Activated CD4-positive, alpha-beta memory T cell treated with anti-CD3 and anti-CD28 coated beads for 36 hours (primary cell): ENCODE results near the gene COPS4. TPM values are rescaled to one million over a fixed set of nuclear protein-coding genes. Genes with fewer than 3 reads are reported as not detected.
"Not testable (repeated sequence)": the region's sequence is repeated elsewhere in the genome, so short reads cannot be mapped to it uniquely, and the experiment has no call there.

ENCODE experiments used
- CTCF ChIA-PET: fragments of 350-600 bp; sonication (Branson Sonifier 250); formaldehyde crosslinking; loops from one replicate; lab custom pipeline; 2021; ENCODE audit warnings: antibody characterized with exemption, inconsistent platforms; lab: Charles Lee
- POLR2A ChIA-PET: fragments of 350-600 bp; sonication (Branson Sonifier 250); formaldehyde crosslinking; loops from one replicate; lab custom pipeline; 2021; ENCODE audit warnings: antibody characterized with exemption; lab: Charles Lee
- DNase-seq: peaks from one replicate; pipeline ENCODE4 v3.0.0-alpha.2; 2020
- H3K27ac Mint-ChIP-seq: one replicate; pipeline ENCODE4 v1.8.0; 2021; ENCODE audit warnings: mixed read lengths
- H3K27me3 Mint-ChIP-seq: one replicate; pipeline ENCODE4 v1.8.0; 2021; ENCODE audit warnings: mixed read lengths
- H3K36me3 Mint-ChIP-seq: one replicate; pipeline ENCODE4 v1.8.0; 2021; ENCODE audit warnings: mixed read lengths
- H3K4me1 Mint-ChIP-seq: one replicate; pipeline ENCODE4 v1.8.0; 2021; ENCODE audit warnings: low read depth, mixed read lengths
- H3K4me3 Mint-ChIP-seq: one replicate; pipeline ENCODE4 v1.8.0; 2021; ENCODE audit warnings: mild to moderate bottlenecking, mixed read lengths
- H3K9me3 Mint-ChIP-seq: one replicate; pipeline ENCODE4 v1.8.0; 2021; ENCODE audit warnings: mixed read lengths
- intact Hi-C: fragments of 100-400 bp; cut with micrococcal nuclease; formaldehyde crosslinking; loops from one replicate; pipeline ENCODE4 v1.15.1; 2023
- total RNA-seq, 2 experiments: library from RNA; stranded (reverse); gene quantifications; one replicate each; pipeline ENCODE4 v1.2.3, GENCODE V29; 2021

Gene COPS4
- total RNA-seq, 2 experiments from 2014 or later, result 38.5 to 40.6 TPM

DNA sequence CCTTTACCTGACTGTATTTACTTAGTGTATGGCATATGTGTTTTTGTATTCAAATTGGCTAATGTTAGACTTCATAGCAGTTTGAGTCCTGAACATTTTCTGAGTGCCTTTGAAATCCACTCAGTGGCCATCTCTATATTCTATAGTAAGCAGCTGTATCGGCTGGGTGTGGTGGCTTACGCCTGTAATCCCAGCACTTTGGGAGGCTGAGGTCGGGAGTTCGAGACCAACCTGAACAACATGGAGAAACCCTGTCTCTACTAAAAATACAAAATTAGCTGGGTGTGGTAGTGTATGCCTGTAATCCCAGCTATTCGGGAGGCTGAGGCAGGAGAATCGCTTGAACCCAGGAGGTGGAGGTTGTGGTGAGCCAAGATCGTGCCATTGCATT is 76.8 kb downstream of the COPS4 start:
- CTCF ChIA-PET, result interaction anchor here (1.6 to 2.8 kb wide), 5 partner anchors 15 to 170 kb away, joined by 3 to 21 read pairs (median 8); no protein-coding TSS in a partner anchor
- peak; percentile 34 for DNase-seq
- H3K36me3 Mint-ChIP-seq, POLR2A ChIA-PET, H3K27me3 Mint-ChIP-seq, H3K9me3 Mint-ChIP-seq: not testable (repeated sequence)
- peak overlapping the region; percentile 91 for H3K27ac Mint-ChIP-seq
- H3K4me3 Mint-ChIP-seq, result peak overlapping the region; percentile 64
- H3K4me1 Mint-ChIP-seq, result peaks cover 48% of the 10 kb centered on the region
- intact Hi-C loops, result loop anchor here (2.0 to 5.0 kb wide), 5 partner anchors 99 to 679 kb away; partner anchors contain the start of genes COQ2, ENOPH1, HELQ and HNRNPDL

DNA sequence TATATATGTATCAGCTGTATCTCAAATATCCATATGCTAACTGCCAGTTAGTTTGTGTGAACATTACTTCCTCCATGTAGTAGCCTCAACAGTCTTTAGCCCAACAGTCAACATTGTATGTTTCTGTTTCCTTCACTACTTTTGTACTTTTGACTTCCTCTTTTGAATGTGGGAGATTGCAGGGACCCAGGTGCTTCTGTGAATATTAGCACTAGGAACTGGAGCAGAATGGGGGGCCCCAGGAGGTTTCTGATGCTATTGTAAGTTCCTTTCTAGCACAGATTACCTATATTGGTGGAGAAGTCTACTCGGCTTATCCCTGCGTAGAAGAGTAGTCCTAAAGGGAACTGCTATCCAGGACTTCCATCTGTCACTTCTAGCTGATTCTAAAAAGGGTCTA is 77.2 kb downstream of the COPS4 start:
- POLR2A ChIA-PET, result interaction anchor here (1.3 kb wide), 1 partner anchor 101 kb away, joined by 5 read pairs; no protein-coding TSS in a partner anchor
- H3K4me1 Mint-ChIP-seq, result peaks cover 48% of the 10 kb centered on the region

DNA sequence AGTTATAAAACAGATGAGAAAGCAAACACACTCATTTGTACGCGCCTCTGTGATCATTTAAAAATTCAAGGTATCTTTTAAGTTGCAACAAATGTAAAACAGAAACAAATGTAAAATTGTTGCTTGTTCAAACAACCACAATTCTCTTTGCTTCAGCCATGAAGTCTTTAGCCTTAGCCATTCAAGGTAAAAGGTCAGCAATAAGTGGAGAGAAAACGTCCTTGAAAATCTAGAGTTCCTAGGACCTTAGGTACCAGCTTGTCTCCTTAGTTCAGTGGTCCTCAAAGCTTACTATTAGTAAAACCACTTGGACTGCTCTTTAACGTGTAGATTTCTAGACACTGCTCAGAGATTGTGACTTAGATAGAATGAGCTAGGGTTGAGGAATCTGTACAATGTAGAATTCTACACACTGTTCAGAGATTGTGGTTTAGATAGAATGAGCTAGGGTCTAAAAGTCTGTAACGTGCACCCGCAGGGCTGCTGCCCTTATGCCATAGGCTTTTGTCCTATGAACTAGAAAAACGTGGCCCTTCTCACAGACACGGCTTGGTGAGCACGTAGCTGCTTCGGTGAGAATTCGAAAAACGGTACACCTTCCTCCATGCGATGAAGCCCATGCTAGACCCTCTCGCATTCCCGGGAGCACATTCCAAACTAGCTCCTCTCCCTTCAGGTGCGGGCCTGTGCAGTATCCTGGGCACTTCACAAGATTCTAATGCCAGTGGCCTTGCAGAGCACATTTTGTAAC is 77.9 kb downstream of the COPS4 start:
- intact Hi-C loops, result loop anchor here (1.0 to 5.0 kb wide), 3 partner anchors 122 to 681 kb away; partner anchors contain the start of genes ENOPH1, HELQ and HNRNPDL
- H3K4me3 Mint-ChIP-seq, result peak overlapping the region; percentile 77
- CTCF ChIA-PET, result interaction anchor here (0.6 to 2.5 kb wide), 10 partner anchors 12 to 167 kb away, joined by 3 to 8 read pairs (median 4); no protein-coding TSS in a partner anchor
- no peaks in the 10 kb centered on the region for H3K27me3 Mint-ChIP-seq
- DNase-seq, result peak; percentile 52
- H3K27ac Mint-ChIP-seq, result peak overlapping the region; percentile 91
- POLR2A ChIA-PET, result interaction anchor here (0.5 to 1.5 kb wide), 5 partner anchors 13 to 691 kb away, joined by 3 to 5 read pairs (median 5); partner anchors contain the start of genes COPS4 and COQ2
- peaks cover 3% of the 10 kb centered on the region for H3K36me3 Mint-ChIP-seq
- no peaks in the 10 kb centered on the region for H3K9me3 Mint-ChIP-seq
- peaks cover 45% of the 10 kb centered on the region for H3K4me1 Mint-ChIP-seq

More for the DNA sequence above, 77.2 kb downstream of the COPS4 start:
- peaks cover 3% of the 10 kb centered on the region for H3K36me3 Mint-ChIP-seq
- intact Hi-C loops, result loop anchor here (2.0 to 5.0 kb wide), 2 partner anchors 343 to 680 kb away; partner anchors contain the start of genes ENOPH1, HELQ and HNRNPDL
- H3K27ac Mint-ChIP-seq, result peak overlapping the region; percentile 91
- no peaks in the 10 kb centered on the region for H3K9me3 Mint-ChIP-seq
- CTCF ChIA-PET, result interaction anchor here (0.9 to 2.5 kb wide), 7 partner anchors 13 to 168 kb away, joined by 3 to 8 read pairs (median 5); no protein-coding TSS in a partner anchor
- no peaks in the 10 kb centered on the region for H3K27me3 Mint-ChIP-seq
- DNase-seq, result no peak
- H3K4me3 Mint-ChIP-seq, result peak overlapping the region; percentile 77

DNA sequence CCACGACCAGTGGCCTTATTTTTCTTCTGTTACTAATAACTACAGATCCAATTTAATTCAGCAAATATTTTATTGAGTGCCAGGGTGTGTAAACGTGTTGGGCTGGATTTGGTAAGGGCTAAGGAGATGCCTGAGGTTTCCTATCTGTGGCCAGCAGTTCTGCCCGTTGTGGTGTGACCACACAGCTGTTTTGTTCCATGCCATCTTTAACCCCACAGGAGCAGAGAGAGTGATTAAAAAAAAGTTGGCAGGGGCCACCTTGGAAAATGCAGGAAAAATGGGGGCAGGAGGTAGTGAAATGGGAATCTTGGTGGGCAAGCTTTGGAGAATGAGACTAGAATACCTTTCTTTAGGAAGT is 78.4 kb downstream of the COPS4 start:
- ChIA-PET POLR2A (interaction anchor here (0.9 to 1.5 kb wide), 4 partner anchors 12 to 171 kb away, joined by 3 to 5 read pairs (median 5); partner anchors contain the start of genes COPS4 and COQ2), CTCF (interaction anchor here (0.6 to 2.5 kb wide), 9 partner anchors 17 to 167 kb away, joined by 3 to 8 read pairs (median 4); no protein-coding TSS in a partner anchor)
- Mint-ChIP-seq H3K27me3 (no peaks in the 10 kb centered on the region), H3K27ac (peak overlapping the region; percentile 91), H3K36me3 (peaks cover 3% of the 10 kb centered on the region), H3K4me3 (peak overlapping the region; percentile 77), H3K9me3 (no peaks in the 10 kb centered on the region), H3K4me1 (peaks cover 41% of the 10 kb centered on the region)
- DNase-seq, result peak; percentile 42
- intact Hi-C loops, result loop anchor here (1.0 to 5.0 kb wide), 3 partner anchors 122 to 681 kb away; partner anchors contain the start of genes ENOPH1, HELQ and HNRNPDL

DNA sequence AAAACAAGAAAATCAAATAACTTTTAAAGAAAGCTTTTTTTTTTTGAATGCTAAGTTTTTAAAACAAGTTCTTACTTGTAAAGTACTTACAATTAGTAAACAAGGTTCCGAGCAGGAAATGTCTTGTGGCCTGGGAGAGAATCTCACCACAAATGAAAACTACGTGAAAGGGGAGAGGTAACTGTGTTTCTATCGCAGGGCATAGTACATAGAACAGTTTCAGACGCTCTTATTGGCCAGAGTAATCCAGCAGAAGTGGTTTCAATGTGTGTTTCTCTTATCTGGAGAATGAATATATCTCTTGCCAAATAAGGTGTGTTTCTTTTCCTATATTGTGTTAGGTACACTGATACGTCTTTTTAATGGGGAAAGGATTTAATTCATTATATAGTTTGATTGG is 79.6 kb downstream of the COPS4 start, which contains the start of gene PLAC8:
PLAC8 (minus strand) TSS at position 154 of the 400 bp plus-strand sequence. CDS start 6,808 bp downstream, outside the sequence.
- peak; percentile 55 for DNase-seq
- H3K36me3 Mint-ChIP-seq, result no peaks in the 10 kb centered on the region
- intact Hi-C loops, result loop anchor here (1.0 to 5.0 kb wide), 4 partner anchors 12 to 682 kb away; partner anchors contain the start of genes ENOPH1 and HNRNPDL
- H3K4me1 Mint-ChIP-seq, result peaks cover 39% of the 10 kb centered on the region
- H3K4me3 Mint-ChIP-seq, result peak within 1 kb of the TSS; percentile 77
- peak within 1 kb of the TSS; percentile 91 for H3K27ac Mint-ChIP-seq
- no peaks in the 10 kb centered on the region for H3K9me3 Mint-ChIP-seq
- ChIA-PET POLR2A (interaction anchor here (0.6 to 1.1 kb wide), 3 partner anchors 11 to 642 kb away, joined by 3 read pairs; no protein-coding TSS in a partner anchor), CTCF (interaction anchor here (0.7 to 1.5 kb wide), 5 partner anchors 40 to 170 kb away, joined by 3 to 4 read pairs (median 3); partner anchors contain the start of gene COQ2)
- H3K27me3 Mint-ChIP-seq, result no peaks in the 10 kb centered on the region

DNA sequence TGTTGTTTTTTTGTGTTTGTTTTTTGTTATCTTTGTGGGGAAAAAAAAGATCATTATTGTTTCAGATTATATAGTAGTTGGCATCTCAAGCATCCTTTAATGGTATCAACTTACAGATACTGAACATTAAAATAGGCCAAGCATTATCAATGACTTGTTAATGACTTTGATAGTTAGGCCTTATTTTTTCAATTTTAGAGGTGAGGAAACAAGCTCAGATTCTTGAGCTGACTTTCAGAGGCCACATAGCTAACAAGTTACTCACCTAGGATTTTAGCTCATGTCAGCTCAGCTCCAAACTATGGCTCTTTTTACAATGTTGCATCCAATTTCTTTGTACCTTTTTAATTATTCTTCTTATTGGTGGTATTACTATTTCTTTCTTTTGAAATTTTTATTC is 80.0 kb downstream of the COPS4 start:
- intact Hi-C loops, result loop anchor here (1.0 to 5.0 kb wide), 4 partner anchors 11 to 683 kb away; partner anchors contain the start of genes ENOPH1 and HNRNPDL
- no peaks in the 10 kb centered on the region for H3K27me3 Mint-ChIP-seq
- H3K27ac Mint-ChIP-seq, result peak overlapping the region; percentile 78
- peaks cover 39% of the 10 kb centered on the region for H3K4me1 Mint-ChIP-seq
- peak overlapping the region; percentile 67 for H3K4me3 Mint-ChIP-seq
- H3K36me3 Mint-ChIP-seq, result no peaks in the 10 kb centered on the region
- CTCF ChIA-PET, result interaction anchor here (0.6 to 1.5 kb wide), 6 partner anchors 41 to 170 kb away, joined by 3 to 4 read pairs (median 3); partner anchors contain the start of gene COQ2
- DNase-seq, result no peak
- H3K9me3 Mint-ChIP-seq, result no peaks in the 10 kb centered on the region
- POLR2A ChIA-PET, result interaction anchor here (1.1 kb wide), 1 partner anchor 11 kb away, joined by 3 read pairs; no protein-coding TSS in a partner anchor

DNA sequence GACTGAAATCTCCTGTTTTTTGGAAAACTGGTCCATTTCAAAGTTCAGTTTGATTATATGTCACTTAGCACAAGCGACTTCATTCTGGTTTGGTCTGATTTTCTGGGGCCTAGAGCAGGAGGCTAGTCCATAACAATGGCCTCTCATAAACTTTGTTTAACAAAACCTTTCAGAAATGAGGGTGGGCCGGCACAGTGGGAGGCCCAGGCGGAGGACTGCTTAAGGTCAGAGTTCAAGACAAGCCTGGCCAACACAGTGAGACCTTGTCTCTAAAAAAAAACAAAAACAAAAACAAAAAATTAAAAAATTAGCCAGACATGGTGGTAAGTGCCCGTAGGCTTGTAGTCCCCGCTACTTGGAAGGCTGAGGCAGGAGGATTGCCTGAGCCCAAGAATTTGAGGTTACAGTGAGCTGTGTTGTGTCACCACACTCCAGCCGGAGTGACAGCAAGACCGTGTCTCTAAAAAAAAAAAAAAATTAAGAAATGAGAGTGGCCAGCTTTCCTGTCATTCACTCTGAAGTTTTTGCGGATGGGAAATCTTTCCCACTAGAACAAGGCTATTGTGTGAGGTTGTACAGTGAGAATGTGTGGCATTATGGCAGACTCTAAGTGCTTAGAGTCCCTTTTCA is 80.8 kb downstream of the COPS4 start:
- Mint-ChIP-seq H3K9me3 (no peaks in the 10 kb centered on the region), H3K27ac (no peak overlapping the region), H3K4me1 (peaks cover 32% of the 10 kb centered on the region), H3K36me3 (no peaks in the 10 kb centered on the region), H3K27me3 (no peaks in the 10 kb centered on the region), H3K4me3 (no peak overlapping the region)
- intact Hi-C loops, result no loop called here
- ChIA-PET POLR2A (no interaction called here), CTCF (interaction anchor here (0.6 to 0.9 kb wide), 4 partner anchors 41 to 1414 kb away, joined by 3 to 5 read pairs (median 4); no protein-coding TSS in a partner anchor)
- no peak for DNase-seq

DNA sequence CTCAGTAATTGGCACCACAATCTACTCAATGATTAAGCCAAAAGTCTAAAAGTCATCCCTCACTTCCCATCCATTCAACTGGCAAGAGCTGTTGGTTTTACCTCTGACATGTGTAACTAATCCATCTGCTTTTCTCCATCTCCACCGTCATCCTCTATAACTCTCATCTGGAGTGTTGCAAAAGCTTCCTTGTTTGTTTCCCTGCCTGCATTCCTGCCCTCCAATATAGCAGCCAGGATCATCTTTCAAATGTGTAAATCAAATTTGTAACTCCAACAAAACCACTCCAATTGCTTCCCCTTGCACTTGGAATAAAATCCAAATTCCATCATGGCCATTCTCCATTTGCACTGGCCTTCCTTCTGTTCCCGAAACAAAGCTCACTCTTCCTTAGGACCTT is 83.9 kb downstream of the COPS4 start:
- intact Hi-C loops, result no loop called here
- Mint-ChIP-seq H3K4me1 (peaks cover 19% of the 10 kb centered on the region), H3K4me3 (no peak overlapping the region), H3K27me3 (no peaks in the 10 kb centered on the region), H3K9me3 (no peaks in the 10 kb centered on the region), H3K36me3 (peaks cover 2% of the 10 kb centered on the region), H3K27ac (no peak overlapping the region)
- CTCF ChIA-PET, result interaction anchor here (1.2 to 1.3 kb wide), 2 partner anchors 9 to 10 kb away, joined by 3 to 5 read pairs; no protein-coding TSS in a partner anchor
- POLR2A ChIA-PET, result no interaction called here
- no peak for DNase-seq

DNA sequence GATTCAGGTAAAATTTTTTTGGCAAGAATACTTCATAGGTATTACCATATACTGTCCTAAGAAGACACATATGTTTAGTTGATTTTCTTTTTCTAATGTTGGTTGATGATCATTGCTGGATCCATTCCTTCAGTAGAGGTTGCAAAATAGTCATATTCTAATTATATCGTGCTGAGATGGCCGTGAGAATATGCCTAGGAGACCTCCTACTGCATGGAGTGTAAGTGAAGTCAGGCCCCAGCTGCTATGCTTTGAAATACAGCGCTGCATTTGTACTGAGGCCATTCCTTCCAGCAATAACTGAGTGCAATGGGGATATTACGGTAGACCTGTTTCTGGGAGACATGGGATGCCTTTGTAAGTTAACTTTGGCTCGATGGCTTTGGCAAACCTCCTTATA is 86.3 kb downstream of the COPS4 start:
- Mint-ChIP-seq H3K4me1 (peaks cover 12% of the 10 kb centered on the region), H3K27ac (no peak overlapping the region), H3K9me3 (no peaks in the 10 kb centered on the region), H3K4me3 (no peak overlapping the region), H3K27me3 (no peaks in the 10 kb centered on the region), H3K36me3 (peaks cover 2% of the 10 kb centered on the region)
- DNase-seq, result no peak
- ChIA-PET POLR2A (no interaction called here), CTCF (no interaction called here)
- intact Hi-C loops, result no loop called here

DNA sequence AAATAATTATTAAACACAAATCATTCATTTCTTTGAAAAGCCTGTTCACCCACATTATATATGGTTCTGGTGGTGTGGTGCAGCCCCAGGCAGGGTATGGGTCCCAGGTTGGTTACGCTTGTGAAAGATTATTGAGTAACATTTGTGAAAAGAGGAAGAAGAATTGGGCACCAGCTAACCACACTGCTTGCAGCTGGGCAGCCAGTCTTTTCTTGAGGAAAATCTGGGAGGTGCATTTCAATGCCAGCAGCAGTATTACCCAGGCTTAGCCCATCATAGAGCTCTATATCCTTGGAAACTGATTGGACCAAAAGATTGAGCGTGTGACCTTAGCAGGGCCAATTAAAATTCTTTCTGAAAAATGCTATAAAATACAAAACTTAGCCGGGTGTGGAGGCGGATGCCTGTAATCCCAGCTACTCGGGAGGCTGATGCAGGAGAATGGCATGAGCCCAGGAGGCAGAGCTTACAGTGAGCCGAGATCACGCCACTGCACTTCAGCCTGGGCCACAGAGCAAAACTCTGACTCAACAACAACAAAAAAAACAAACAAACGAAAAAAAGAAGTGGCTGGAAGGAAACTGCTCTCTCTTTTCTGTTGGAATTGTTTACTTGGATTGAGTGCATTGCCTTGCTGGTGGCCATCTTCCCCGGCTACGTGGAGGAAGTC is 89.3 kb downstream of the COPS4 start:
- Mint-ChIP-seq H3K36me3 (peaks cover 2% of the 10 kb centered on the region), H3K9me3 (no peaks in the 10 kb centered on the region), H3K27me3 (no peaks in the 10 kb centered on the region), H3K4me3 (no peak overlapping the region), H3K4me1 (peaks cover 10% of the 10 kb centered on the region), H3K27ac (no peak overlapping the region)
- ChIA-PET POLR2A (no interaction called here), CTCF (interaction anchor here (0.6 to 1.3 kb wide), 3 partner anchors 12 to 160 kb away, joined by 3 to 4 read pairs (median 3); partner anchors contain the start of gene COQ2)
- no peak for DNase-seq
- intact Hi-C loops, result no loop called here
